HG02840 (cell line): ENCODE measurements around the gene MIGA2.

Experiments
- ATAC-seq: cut with Tn5 transposase; IDR thresholded peaks from one replicate; pipeline ENCODE4 v1.9.1; 2021; ENCODE audit warnings: mild to moderate bottlenecking, moderate library complexity, moderate number of reproducible peaks; ENCODE audit not compliant: unreplicated experiment, low FRiP score

The MIGA2 gene

GRCh38 chr9:129033216-129033615, 3.2 kb upstream of the MIGA2 start:
- ATAC-seq: no peak

- ATAC-seq: peak; percentile 7
Observed at GRCh38 chr9:129035838-129036237, 588 bp upstream of the MIGA2 start.

GRCh38 chr9:129036923-129037766, 719 bp downstream of the MIGA2 start:
- no peak for ATAC-seq

- no peak for ATAC-seq
Observed at GRCh38 chr9:129037767-129038098, 1.3 kb downstream of the MIGA2 start.

- ATAC-seq: no peak
Observed at GRCh38 chr9:129038109-129038852, 1.9 kb downstream of the MIGA2 start.

GRCh38 chr9:129040113-129040643, 3.8 kb downstream of the MIGA2 start:
- ATAC-seq: no peak

- ATAC-seq: no peak
Observed at GRCh38 chr9:129042016-129042415, 5.6 kb downstream of the MIGA2 start.

GRCh38 chr9:129052592-129052991, 16.2 kb downstream of the MIGA2 start:
- no peak for ATAC-seq

GRCh38 chr9:129053020-129053419, 16.6 kb downstream of the MIGA2 start:
- ATAC-seq: no peak

- no peak for ATAC-seq
Observed at GRCh38 chr9:129054163-129054851, 17.9 kb downstream of the MIGA2 start.

GRCh38 chr9:129058965-129059795, 22.8 kb downstream of the MIGA2 start:
- ATAC-seq: no peak

GRCh38 chr9:129059796-129060785, 23.7 kb downstream of the MIGA2 start:
- ATAC-seq: no peak

- ATAC-seq: no peak
Observed at GRCh38 chr9:129060991-129061390, 24.6 kb downstream of the MIGA2 start.

- no peak for ATAC-seq
Observed at GRCh38 chr9:129063061-129063460, 26.6 kb downstream of the MIGA2 start.

GRCh38 chr9:129064499-129064908, 28.1 kb downstream of the MIGA2 start:
- no peak for ATAC-seq

GRCh38 chr9:129068110-129068509, 31.7 kb downstream of the MIGA2 start:
- no peak for ATAC-seq

GRCh38 chr9:129068990-129069861, 32.8 kb downstream of the MIGA2 start:
- ATAC-seq: no peak
